ENCODE results near the gene TANGO2.

The TANGO2 gene

GRCh38 chr22:20036084-20036482 is 15.2 kb downstream of the TANGO2 start:
- Histone ChIP-seq H3K79me2 (ENCODE audit: insufficient read depth, low read length) (peaks cover 53% of the 10 kb centered on the region), H3K27me3 (ENCODE audit: insufficient read depth, low read length, poor library complexity) (no peaks in the 10 kb centered on the region), H3K36me3 (ENCODE audit: insufficient read depth, low read length) (peaks cover 63% of the 10 kb centered on the region), H3K27ac (ENCODE audit: low read length) (no peak overlapping the region), H3K4me2 (ENCODE audit: insufficient read depth, low read length) (no peak overlapping the region), H3K4me1 (ENCODE audit: insufficient read depth, low read length) (no peaks in the 10 kb centered on the region), H3K9me3 (ENCODE audit: insufficient read depth, low read length, severe bottlenecking) (no peaks in the 10 kb centered on the region), H2AFZ (ENCODE audit: low read depth, low read length) (no peak overlapping the region), H3K9ac (ENCODE audit: low read depth, low read length) (no peak overlapping the region), H4K20me1 (ENCODE audit: insufficient read depth, low read length) (peaks cover 49% of the 10 kb centered on the region), H3K4me3 (ENCODE audit: low read depth in 1 of 2, low read length in 2 of 2) (no peak overlapping the region)
- ATAC-seq (ENCODE audit: insufficient read depth, low read depth) (no peak), DNase-seq (no peak)
- TF ChIP-seq CTCF (IDR thresholded peaks at IDR 0.05; ENCODE audit: borderline replicate concordance, extremely low read depth, low read length, poor library complexity, severe bottlenecking): no peak
- TF ChIP-seq EZH2 (IDR thresholded peaks at IDR 0.05; ENCODE audit: borderline replicate concordance, low read depth, low read length, severe bottlenecking): no peak

- no peaks in the 10 kb centered on the region for H3K4me1 ChIP-seq (ENCODE audit: insufficient read depth, low read length)
- no peak for ATAC-seq (ENCODE audit: insufficient read depth, low read depth)
- no peak overlapping the region for H3K4me2 ChIP-seq (ENCODE audit: insufficient read depth, low read length)
- no peaks in the 10 kb centered on the region for H3K27me3 ChIP-seq (ENCODE audit: insufficient read depth, low read length, poor library complexity)
- H3K36me3 ChIP-seq (ENCODE audit: insufficient read depth, low read length): peaks cover 58% of the 10 kb centered on the region
- H3K9ac ChIP-seq (ENCODE audit: low read depth, low read length): no peak overlapping the region
- H3K9me3 ChIP-seq (ENCODE audit: insufficient read depth, low read length, severe bottlenecking): no peaks in the 10 kb centered on the region
- H3K27ac ChIP-seq (ENCODE audit: low read length): no peak overlapping the region
- no peak overlapping the region for H3K4me3 ChIP-seq (ENCODE audit: low read depth in 1 of 2, low read length in 2 of 2)
- H3K79me2 ChIP-seq (ENCODE audit: insufficient read depth, low read length): peaks cover 46% of the 10 kb centered on the region
- peaks cover 42% of the 10 kb centered on the region for H4K20me1 ChIP-seq (ENCODE audit: insufficient read depth, low read length)
- no peak for DNase-seq
- TF ChIP-seq CTCF (IDR thresholded peaks at IDR 0.05; ENCODE audit: borderline replicate concordance, extremely low read depth, low read length, poor library complexity, severe bottlenecking): no peak
- no peak for TF ChIP-seq EZH2 (IDR thresholded peaks at IDR 0.05; ENCODE audit: borderline replicate concordance, low read depth, low read length, severe bottlenecking)
- H2AFZ ChIP-seq (ENCODE audit: low read depth, low read length): no peak overlapping the region
Observed at GRCh38 chr22:20036535-20037392, 15.9 kb downstream of the TANGO2 start.

GRCh38 chr22:20037419-20037818 is 16.5 kb downstream of the TANGO2 start:
- peaks cover 40% of the 10 kb centered on the region for H3K79me2 ChIP-seq (ENCODE audit: insufficient read depth, low read length)
- peaks cover 36% of the 10 kb centered on the region for H4K20me1 ChIP-seq (ENCODE audit: insufficient read depth, low read length)
- H3K4me2 ChIP-seq (ENCODE audit: insufficient read depth, low read length): no peak overlapping the region
- no peaks in the 10 kb centered on the region for H3K4me1 ChIP-seq (ENCODE audit: insufficient read depth, low read length)
- no peaks in the 10 kb centered on the region for H3K27me3 ChIP-seq (ENCODE audit: insufficient read depth, low read length, poor library complexity)
- H3K9me3 ChIP-seq (ENCODE audit: insufficient read depth, low read length, severe bottlenecking): no peaks in the 10 kb centered on the region
- H3K9ac ChIP-seq (ENCODE audit: low read depth, low read length): no peak overlapping the region
- no peak overlapping the region for H3K4me3 ChIP-seq (ENCODE audit: low read depth in 1 of 2, low read length in 2 of 2)
- peaks cover 52% of the 10 kb centered on the region for H3K36me3 ChIP-seq (ENCODE audit: insufficient read depth, low read length)
- no peak overlapping the region for H3K27ac ChIP-seq (ENCODE audit: low read length)
- H2AFZ ChIP-seq (ENCODE audit: low read depth, low read length): no peak overlapping the region
- no peak for ATAC-seq (ENCODE audit: insufficient read depth, low read depth)
- DNase-seq: no peak
- TF ChIP-seq EZH2 (IDR thresholded peaks at IDR 0.05; ENCODE audit: borderline replicate concordance, low read depth, low read length, severe bottlenecking) (no peak), CTCF (IDR thresholded peaks at IDR 0.05; ENCODE audit: borderline replicate concordance, extremely low read depth, low read length, poor library complexity, severe bottlenecking) (no peak)
